HG02970 (cell line): ENCODE results near the gene THADA.
"Not testable (repeated sequence)": the region's sequence is repeated elsewhere in the genome, so short reads cannot be mapped to it uniquely, and the experiment has no call there.

Experiments
- ATAC-seq: cut with Tn5 transposase; IDR thresholded peaks from one replicate; pipeline ENCODE4 v1.9.1; 2021; ENCODE audit warnings: mild to moderate bottlenecking, moderate library complexity, moderate number of reproducible peaks; ENCODE audit not compliant: unreplicated experiment, low FRiP score

The THADA gene

DNA sequence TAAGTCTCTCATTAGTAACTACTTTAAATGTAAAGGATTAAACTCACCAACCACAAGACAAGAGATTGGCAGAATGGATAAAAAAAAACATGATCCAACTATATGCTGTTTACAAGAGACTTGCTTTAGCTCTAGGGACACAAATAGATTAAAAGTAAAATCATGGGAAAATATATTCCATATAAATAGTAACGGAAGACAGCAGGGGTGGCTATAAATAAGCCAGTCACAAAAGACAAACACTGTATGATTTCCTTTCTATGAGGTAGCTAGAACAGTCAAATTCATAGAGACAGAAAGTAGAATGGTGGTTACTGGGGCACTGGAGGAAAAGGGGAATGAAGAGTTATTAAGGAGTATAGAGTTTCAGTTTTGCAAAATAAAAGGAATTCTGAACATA is 145.2 kb downstream of the THADA start:
- no peak for ATAC-seq

- ATAC-seq = no peak
Measured at GRCh38 chr2:43448822-43449110, 147.1 kb downstream of the THADA start.

GRCh38 chr2:43448011-43448821 is 147.6 kb downstream of the THADA start:
- no peak for ATAC-seq

- not testable (repeated sequence) for ATAC-seq
Measured at GRCh38 chr2:43446755-43447154, 149.1 kb downstream of the THADA start.

- ATAC-seq = no peak
Measured at GRCh38 chr2:43445781-43446180, 150.1 kb downstream of the THADA start.

DNA sequence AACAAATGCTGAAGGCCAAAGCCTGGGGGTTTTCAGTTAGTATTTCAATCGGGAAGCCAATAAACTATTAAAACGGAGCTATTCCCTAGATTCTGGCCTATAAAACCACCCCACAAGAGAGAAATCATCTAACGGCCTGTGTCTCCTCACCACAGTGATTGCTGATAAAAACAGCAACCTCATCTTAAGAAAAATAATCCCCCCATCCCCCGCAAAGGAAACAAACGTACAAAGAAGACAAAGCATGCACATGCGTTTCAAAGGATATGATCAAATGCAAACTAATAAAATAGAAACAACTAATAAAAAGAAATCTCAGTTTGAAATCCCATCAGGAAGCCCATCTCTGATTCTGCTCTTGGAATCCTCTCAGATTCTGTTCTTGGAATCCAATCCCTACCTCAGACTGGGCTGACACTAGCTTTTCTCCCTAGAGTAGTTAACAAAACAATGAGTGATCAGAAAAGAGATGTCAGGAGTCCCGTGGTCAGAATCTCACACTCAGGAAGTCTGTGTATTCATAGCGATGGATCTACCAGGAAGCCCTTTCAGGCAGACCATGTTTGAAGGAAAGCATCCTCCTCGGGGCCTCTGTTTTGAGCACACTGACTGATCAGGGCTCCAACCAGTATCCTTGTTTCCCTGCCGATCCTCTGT is 150.7 kb downstream of the THADA start:
- ATAC-seq = no peak

- ATAC-seq = no peak
Measured at GRCh38 chr2:43443282-43443681, 152.6 kb downstream of the THADA start.

- ATAC-seq = no peak
Measured at GRCh38 chr2:43441195-43441594, 154.6 kb downstream of the THADA start.

- ATAC-seq = no peak
Measured at GRCh38 chr2:43438858-43439655, 156.8 kb downstream of the THADA start.

- ATAC-seq = no peak
Measured at GRCh38 chr2:43438342-43438741, 157.5 kb downstream of the THADA start.

DNA sequence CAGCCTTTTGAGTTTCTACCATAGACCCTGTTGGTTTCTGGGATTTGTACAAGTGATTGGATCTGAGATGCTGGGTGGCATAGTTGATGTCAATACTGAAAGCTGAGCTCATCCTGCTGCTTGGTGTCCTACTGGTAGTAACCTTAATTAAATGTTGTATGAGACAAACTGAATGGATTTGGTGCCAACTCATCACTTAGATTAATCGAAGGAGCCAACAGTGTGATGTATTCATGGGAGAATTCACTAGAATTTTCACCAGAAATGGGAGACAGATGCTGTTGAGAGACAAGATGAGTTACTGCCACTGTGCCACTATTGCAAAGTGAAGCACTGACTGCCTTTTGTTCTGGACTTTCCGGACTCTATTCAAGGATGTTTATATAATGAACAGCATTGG is 158.5 kb downstream of the THADA start:
- no peak for ATAC-seq

DNA sequence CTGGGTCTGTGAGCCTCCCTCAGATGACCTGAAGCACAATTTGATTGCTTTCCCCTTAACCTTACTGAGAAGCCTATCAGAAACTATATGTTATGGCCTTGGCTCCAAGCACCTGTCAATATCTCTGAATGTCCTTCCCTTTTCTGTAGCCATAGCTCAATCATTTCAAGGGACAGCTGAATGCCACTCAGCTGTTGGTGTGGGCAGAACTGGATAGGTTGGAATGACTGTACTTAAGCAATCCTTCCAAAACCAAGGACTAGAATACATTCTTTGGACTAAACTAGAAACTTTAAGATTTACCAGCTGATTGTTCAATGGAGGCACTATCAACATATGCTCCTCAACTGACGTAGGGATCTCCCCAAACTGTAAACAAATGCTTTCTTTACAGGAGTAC is 159.4 kb downstream of the THADA start:
- ATAC-seq = no peak

- ATAC-seq = no peak
Measured at GRCh38 chr2:43435746-43436145, 160.1 kb downstream of the THADA start.

DNA sequence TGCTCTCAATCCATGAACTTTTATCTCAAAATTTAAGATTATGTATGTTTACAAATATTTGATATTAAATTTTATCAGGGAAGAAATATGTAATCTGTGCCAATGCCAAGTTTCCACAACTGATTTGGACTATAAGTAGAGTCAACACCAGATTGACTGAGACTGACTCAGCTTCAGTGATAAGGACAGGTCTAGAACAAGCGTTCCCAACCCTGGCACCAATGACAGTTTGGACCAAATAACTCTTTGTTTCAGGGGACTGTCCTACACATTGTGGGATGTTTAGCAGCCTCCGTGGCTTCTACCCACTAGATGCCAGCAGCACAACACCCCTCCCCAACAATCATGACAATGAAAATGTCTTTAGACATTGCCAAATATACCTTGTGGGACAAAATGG is 165.3 kb downstream of the THADA start:
- ATAC-seq = no peak

GRCh38 chr2:43429369-43429768 is 166.5 kb downstream of the THADA start:
- no peak for ATAC-seq

GRCh38 chr2:43427032-43427424 is 168.8 kb downstream of the THADA start:
- no peak for ATAC-seq

GRCh38 chr2:43426305-43427031 is 169.4 kb downstream of the THADA start:
- ATAC-seq = peak; percentile 71

DNA sequence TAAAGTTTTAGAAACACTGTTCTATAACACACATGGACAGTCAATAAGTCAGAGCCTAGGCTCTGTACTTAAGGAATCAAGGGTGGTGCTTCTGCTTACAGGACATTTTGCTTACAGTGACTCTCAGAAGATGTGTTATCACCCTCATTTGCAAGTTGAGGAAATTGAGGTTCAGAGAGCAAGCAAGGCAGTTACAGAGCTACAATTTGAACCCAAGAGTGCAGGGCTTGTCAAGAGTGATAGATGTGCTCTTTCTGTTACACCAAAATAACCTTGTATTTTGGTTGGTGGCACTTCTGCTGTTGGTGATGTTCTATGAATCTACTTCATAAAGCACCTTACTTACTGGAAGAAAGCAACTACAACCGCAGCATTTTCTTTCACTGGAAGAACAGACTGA is 170.2 kb downstream of the THADA start:
- no peak for ATAC-seq

DNA sequence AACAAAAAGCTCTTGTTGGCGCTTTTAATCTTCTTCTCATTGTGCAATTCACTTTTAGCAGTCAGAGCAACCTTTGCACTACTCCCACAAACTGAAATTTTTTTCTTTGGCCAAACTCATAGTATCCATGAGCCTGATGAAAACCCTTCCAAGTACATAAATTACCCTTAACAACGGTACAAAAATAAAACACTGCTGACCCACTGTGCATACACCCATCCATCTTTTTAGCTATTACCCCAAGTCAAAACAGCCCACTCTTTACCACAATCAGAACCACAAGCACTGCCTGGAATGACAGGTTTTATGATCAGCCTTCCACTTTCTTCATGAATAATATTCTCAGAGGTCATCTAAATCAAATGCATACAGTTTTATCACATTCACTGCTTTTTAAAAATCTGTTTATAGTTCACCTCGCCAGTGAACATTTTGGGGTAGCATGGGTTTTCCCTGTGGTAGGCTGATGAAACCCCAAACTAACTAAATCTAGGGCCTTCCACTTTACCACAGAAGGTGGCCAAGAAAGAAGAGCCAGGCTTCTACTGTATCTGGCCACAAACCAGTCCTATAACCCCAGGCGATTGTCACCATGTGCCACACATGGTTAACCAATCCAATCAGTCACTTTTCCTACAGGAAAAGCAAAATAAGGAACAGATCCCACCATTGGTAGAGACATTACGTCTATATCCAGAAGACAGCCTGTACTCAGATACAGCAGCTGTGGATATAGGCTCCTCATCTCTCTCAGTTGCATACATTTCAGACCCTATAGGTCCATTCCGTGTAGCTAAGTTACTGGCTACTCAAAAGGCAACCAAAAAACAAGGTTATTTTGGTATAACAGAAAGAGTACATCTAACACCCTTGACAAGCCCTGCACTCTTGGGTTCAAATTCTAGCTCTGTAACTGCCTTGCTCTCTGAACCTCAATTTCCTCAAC is 171.3 kb downstream of the THADA start:
- no peak for ATAC-seq

- ATAC-seq = no peak
Measured at GRCh38 chr2:43423941-43424261, 171.9 kb downstream of the THADA start.
